SK-N-SH (cell line): ENCODE measurements around the gene NLGN1. TPM values are rescaled to one million over a fixed set of nuclear protein-coding genes. Genes with fewer than 3 reads are reported as not detected.

Experiments used
- CTCF ChIA-PET: fragments of 300-600, 350-600 bp; formaldehyde crosslinking; extraction: SDS; loops from one replicate; lab custom pipeline; 2021; lab: Yijun Ruan, JAX
- POLR2A ChIA-PET: fragments of 350-600 bp; sonication (Branson Sonifier 250); formaldehyde crosslinking; extraction: SDS; loops from one replicate; lab custom pipeline; 2020; ENCODE audit warnings: antibody characterized with exemption, inconsistent platforms; lab: Yijun Ruan, JAX
- DNase-seq: peaks from one replicate; pipeline ENCODE4 v3.0.0; 2012
- H2AFZ ChIP-seq: fragments of 200-600 bp; sonication (generic); 2 replicates; pipeline ENCODE4 v1.8.1; 2016; ENCODE audit warnings: antibody characterized with exemption, mild to moderate bottlenecking, low read depth
- H3F3A ChIP-seq: fragments of 200-600 bp; sonication (generic); replicated peaks from 2 replicates; pipeline ENCODE3; 2016; ENCODE audit warnings: antibody characterized with exemption, mild to moderate bottlenecking; ENCODE audit not compliant: insufficient read depth
- H3K27ac ChIP-seq, 2 experiments: fragments of 200-500 bp in 1 of 2; fragments of 200-600 bp in 1 of 2; sonication (Bioruptor generic) in 1 of 2; sonication (generic), shearing (Covaris generic) in 1 of 2; 2 replicates each; pipeline versions ENCODE4 v1.5.1 to v1.6.1; 2014 to 2016; ENCODE audit warnings: low read depth in 2 of 2, inconsistent platforms in 1 of 2, low read length in 1 of 2, mild to moderate bottlenecking in 1 of 2, mixed read lengths in 1 of 2
- H3K27me3 ChIP-seq: fragments of 200-600 bp; sonication (generic), shearing (Covaris generic); 2 replicates; pipeline ENCODE4 v1.6.1; 2016; ENCODE audit warnings: mixed run types; ENCODE audit not compliant: insufficient read depth
- H3K36me3 ChIP-seq, 2 experiments: fragments of 200-500 bp in 1 of 2; fragments of 200-600 bp in 1 of 2; sonication (Bioruptor generic) in 1 of 2; sonication (generic) in 1 of 2; replicated peaks in 1 of 2; 2 replicates each; pipeline versions ENCODE3 to v1.5.1; 2014 to 2016; ENCODE audit warnings: low read length in 1 of 2, mild to moderate bottlenecking in 1 of 2; ENCODE audit not compliant: insufficient read depth in 2 of 2, control insufficient read depth in 1 of 2
- H3K4me1 ChIP-seq, 2 experiments: fragments of 200-500 bp in 1 of 2; fragments of 200-600 bp in 1 of 2; sonication (Bioruptor generic) in 1 of 2; sonication (generic), shearing (Covaris generic) in 1 of 2; 2 replicates each; pipeline versions ENCODE4 v1.5.1 to v1.6.1; 2014 to 2016; ENCODE audit warnings: low read depth in 1 of 2, low read length in 1 of 2, mixed run types in 1 of 2; ENCODE audit not compliant: insufficient read depth in 2 of 2, control insufficient read depth in 1 of 2
- H3K4me2 ChIP-seq: fragments of 200-600 bp; sonication (generic), shearing (Covaris generic); 2 replicates; pipeline ENCODE4 v1.6.1; 2017; ENCODE audit warnings: mixed run types
- H3K4me3 ChIP-seq, 2 experiments: fragments of 200-500 bp in 1 of 2; fragments of 200-600 bp in 1 of 2; sonication (Bioruptor generic) in 1 of 2; sonication (generic), shearing (Covaris generic) in 1 of 2; 2 replicates each; pipeline versions ENCODE4 v1.5.1 to v1.8.1; 2014 to 2016; ENCODE audit warnings: low read depth in 2 of 2, inconsistent platforms in 1 of 2, low read length in 1 of 2, mild to moderate bottlenecking in 1 of 2, mixed read lengths in 1 of 2, moderate library complexity in 1 of 2
- H3K79me2 ChIP-seq: fragments of 200-600 bp; sonication (generic); 2 replicates; pipeline ENCODE4 v1.8.1; 2017; ENCODE audit warnings: mild to moderate bottlenecking; ENCODE audit not compliant: insufficient read depth
- H3K9ac ChIP-seq: fragments of 200-600 bp; sonication (generic); 2 replicates; pipeline ENCODE4 v1.6.1; 2017; ENCODE audit warnings: mixed run types
- H3K9me2 ChIP-seq: fragments of 200-600 bp; sonication (generic); 2 replicates; pipeline ENCODE4 v1.6.1; 2017; ENCODE audit warnings: mixed run types
- H3K9me3 ChIP-seq: fragments of 200-600 bp; sonication (generic); 2 replicates; pipeline ENCODE4 v1.6.1; 2017; ENCODE audit warnings: mixed run types, mild to moderate bottlenecking, moderate library complexity
- H4K20me1 ChIP-seq: fragments of 200-600 bp; sonication (generic); 2 replicates; pipeline ENCODE4 v1.6.1; 2017; ENCODE audit warnings: mild to moderate bottlenecking, mixed run types; ENCODE audit not compliant: insufficient read depth
- EP300 ChIP-seq, 2 experiments: IDR thresholded peaks; 2 replicates each; pipeline versions ENCODE4 v1.4.0 to v1.6.1; 2012; ENCODE audit warnings: borderline replicate concordance in 1 of 2, low read depth in 1 of 2, low read length in 1 of 2
- EZH2phosphoT487 ChIP-seq: fragments of 200-600 bp; sonication (generic); IDR thresholded peaks from 2 replicates; pipeline ENCODE4 v1.6.1; 2017; ENCODE audit warnings: low read depth, mixed run types, mild to moderate bottlenecking, antibody characterized with exemption, moderate library complexity, borderline replicate concordance
- FOSL2 ChIP-seq: IDR thresholded peaks from 2 replicates; pipeline ENCODE4 v1.4.0; 2012; ENCODE audit warnings: low read depth, mild to moderate bottlenecking, moderate library complexity, borderline replicate concordance
- FOXJ3 ChIP-seq: sonication (generic); formaldehyde crosslinking; IDR thresholded peaks from 2 replicates; pipeline ENCODE4 v1.5.1; 2020; ENCODE audit warnings: mild to moderate bottlenecking, missing genetic modification reagents
- FOXM1 ChIP-seq: IDR thresholded peaks from 2 replicates; pipeline ENCODE4 v1.4.0; 2012; ENCODE audit warnings: low read depth, mild to moderate bottlenecking
- GABPA ChIP-seq: IDR thresholded peaks from 2 replicates; pipeline ENCODE4 v1.4.0; 2012; ENCODE audit warnings: low read depth, mild to moderate bottlenecking
- GATA2 ChIP-seq: sonication (generic); formaldehyde crosslinking; IDR thresholded peaks from 2 replicates; pipeline ENCODE4 v1.5.0; 2020; ENCODE audit warnings: mild to moderate bottlenecking, missing genetic modification reagents
- IRF3 ChIP-seq: fragments of 150-350 bp; IDR thresholded peaks from 2 replicates; pipeline ENCODE4 v1.6.1; 2016; ENCODE audit warnings: mild to moderate bottlenecking, low read depth, low read length
- MEF2A ChIP-seq: IDR thresholded peaks from 2 replicates; pipeline ENCODE4 v1.4.0; 2012; ENCODE audit warnings: low read depth, borderline replicate concordance
- NFIC ChIP-seq: IDR thresholded peaks from 2 replicates; pipeline ENCODE4 v1.4.0; 2012; ENCODE audit warnings: borderline replicate concordance
- RAD21 ChIP-seq: IDR thresholded peaks from 2 replicates; pipeline ENCODE4 v1.6.1; 2012; ENCODE audit warnings: mild to moderate bottlenecking, low read length
- RCOR1 ChIP-seq: fragments of 150-350 bp; IDR thresholded peaks from 2 replicates; pipeline ENCODE4 v1.6.1; 2017; ENCODE audit warnings: antibody characterized with exemption, low read length
- REST ChIP-seq: IDR thresholded peaks from 2 replicates; pipeline ENCODE4 v1.6.1; 2012; ENCODE audit warnings: mild to moderate bottlenecking, low read depth, low read length, moderate library complexity
- RXRA ChIP-seq: IDR thresholded peaks from 2 replicates; pipeline ENCODE4 v1.4.0; 2012; ENCODE audit warnings: low read depth, mild to moderate bottlenecking, borderline replicate concordance
- SMC3 ChIP-seq: IDR thresholded peaks from 2 replicates; pipeline ENCODE4 v1.6.1; 2012; ENCODE audit warnings: low read depth, low read length, improper control_type of control experiment
- TAF1 ChIP-seq: IDR thresholded peaks from 2 replicates; pipeline ENCODE4 v1.6.1; 2012; ENCODE audit warnings: low read depth, mild to moderate bottlenecking, low read length, moderate library complexity, borderline replicate concordance
- TCF12 ChIP-seq: IDR thresholded peaks from 2 replicates; pipeline ENCODE4 v1.4.0; 2012
- TEAD4 ChIP-seq: IDR thresholded peaks from 2 replicates; pipeline ENCODE4 v1.4.0; 2012; ENCODE audit warnings: mild to moderate bottlenecking, borderline replicate concordance; ENCODE audit not compliant: insufficient read depth
- ZBTB33 ChIP-seq: IDR thresholded peaks from 2 replicates; pipeline ENCODE4 v1.4.0; 2012; ENCODE audit warnings: low read depth, borderline replicate concordance
- WGBS: methylation state at CpG from one replicate; pipeline ENCODE4 v1.1.6; 2017; ENCODE audit warnings: low lambda C conversion rate; 5-methylcytosine and 5-hydroxymethylcytosine counted together
- polyA plus RNA-seq, 3 experiments: library from polyadenylated mRNA; depleted of rRNA; stranded (reverse); fragments of >200 nt; gene quantifications; 2 replicates each; pipeline ENCODE4 v1.2.3, GENCODE V29; 2012

The NLGN1 gene
- polyA plus RNA-seq, 1 of the 3 experiments (the other 2 are of a cell fraction): 1.5 TPM

GRCh38 chr3:174110761-174111160, 713.2 kb downstream of the NLGN1 start:
- H3K9ac ChIP-seq: no peak overlapping the region
- 0 out of 2 replicates have a peak, but pooled peaks cover 5% of the 10 kb centered on the region for H3K9me3 ChIP-seq
- peaks cover 0 to 7% of the 10 kb centered on the region in 2 experiments for H3K36me3 ChIP-seq
- no peak for DNase-seq
- 85% methylated on average over 3 of the region's 3 CpGs for WGBS
- H3K4me2 ChIP-seq: no peak overlapping the region
- H3K4me3 ChIP-seq: no peak overlapping the region
- no peaks in the 10 kb centered on the region for H3K4me1 ChIP-seq
- H3K9me2 ChIP-seq: no peaks in the 10 kb centered on the region
- no peaks in the 10 kb centered on the region for H3K79me2 ChIP-seq
- TF ChIP-seq GATA2 (CRISPR knock-in tag) (no peak), TAF1 (no peak), RAD21 (no peak), FOXM1 (no peak), EP300 (IDR thresholded peaks at IDR 0.05; ENCODE audit: borderline replicate concordance in 1 of 2, low read depth in 1 of 2, low read length in 1 of 2) (no peak), EZH2phosphoT487 (no peak), IRF3 (no peak), ZBTB33 (no peak), RXRA (no peak), FOXJ3 (CRISPR knock-in tag) (no peak), NFIC (no peak), SMC3 (no peak)
- no peaks in the 10 kb centered on the region for H3K27me3 ChIP-seq
- no peak overlapping the region for H2AFZ ChIP-seq
- POLR2A ChIA-PET: no interaction called here
- CTCF ChIA-PET: no interaction called here
- H3F3A ChIP-seq: no peaks in the 10 kb centered on the region
- no peak overlapping the region for H3K27ac ChIP-seq
- no peaks in the 10 kb centered on the region for H4K20me1 ChIP-seq

- Histone ChIP-seq H3K4me3 (no peak overlapping the region), H3K79me2 (no peaks in the 10 kb centered on the region), H4K20me1 (no peaks in the 10 kb centered on the region), H3K9ac (no peak overlapping the region), H3K9me3 (0 out of 2 replicates have a peak, but pooled peaks cover 5% of the 10 kb centered on the region), H3K9me2 (no peaks in the 10 kb centered on the region), H2AFZ (no peak overlapping the region), H3K4me1 (no peaks in the 10 kb centered on the region), H3K36me3 (peaks cover 0 to 7% of the 10 kb centered on the region in 2 experiments), H3K27me3 (no peaks in the 10 kb centered on the region), H3F3A (no peaks in the 10 kb centered on the region), H3K4me2 (no peak overlapping the region), H3K27ac (no peak overlapping the region)
- 64% methylated on average over 2 of the region's 2 CpGs for WGBS
- ChIA-PET POLR2A (no interaction called here), CTCF (no interaction called here)
- DNase-seq: no peak
- no peak for TF ChIP-seq GABPA
- TF ChIP-seq REST: no peak
- no peak for TF ChIP-seq FOSL2
- TF ChIP-seq SMC3: no peak
- TF ChIP-seq NFIC: no peak
- TF ChIP-seq GATA2 (CRISPR knock-in tag): no peak
- no peak for TF ChIP-seq MEF2A
- no peak for TF ChIP-seq EP300 (IDR thresholded peaks at IDR 0.05; ENCODE audit: borderline replicate concordance in 1 of 2, low read depth in 1 of 2, low read length in 1 of 2)
- no peak for TF ChIP-seq IRF3
- TF ChIP-seq TCF12: no peak
- no peak for TF ChIP-seq RXRA
- TF ChIP-seq RCOR1: no peak
- TF ChIP-seq TAF1: no peak
- TF ChIP-seq TEAD4: no peak
Measured at GRCh38 chr3:174111776-174112175, 714.2 kb downstream of the NLGN1 start.
